CD14-positive monocyte (primary cell): ENCODE measurements around the gene NCOA4. TPM values are rescaled to one million over a fixed set of nuclear protein-coding genes. Genes with fewer than 3 reads are reported as not detected.

Source experiments
- DNase-seq, 3 donors: peaks; one replicate each; pipeline ENCODE4 v3.0.0-alpha.2; 2011 to 2022
- H2AFZ ChIP-seq: 2 replicates; pipeline ENCODE4 v1.6.0; 2012; ENCODE audit warnings: mild to moderate bottlenecking, low read depth, low read length, inconsistent platforms; ENCODE audit not compliant: insufficient read depth, poor library complexity, severe bottlenecking
- H3K27ac ChIP-seq, 2 donors: 1 replicate in 1 of 2; 2 replicates in 1 of 2; pipeline ENCODE4 v1.5.1; 2012 to 2013; ENCODE audit warnings: low read length in 2 of 2, control low read depth in 1 of 2, inconsistent platforms in 1 of 2, low read depth in 1 of 2, mild to moderate bottlenecking in 1 of 2
- H3K27me3 ChIP-seq, 2 donors: one replicate each; pipeline versions ENCODE4 v1.6.0 to v1.6.1; 2011 to 2013; ENCODE audit warnings: low read length in 2 of 2; ENCODE audit not compliant: control insufficient read depth in 2 of 2, insufficient read depth in 2 of 2
- H3K36me3 ChIP-seq, 2 donors: replicated peaks in 1 of 2; 1 replicate in 1 of 2; 2 replicates in 1 of 2; pipeline versions ENCODE4 v1.5.1 to v1.6.1; 2012 to 2013; ENCODE audit warnings: low read length in 2 of 2, control low read depth in 1 of 2, inconsistent platforms in 1 of 2, mild to moderate bottlenecking in 1 of 2; ENCODE audit not compliant: insufficient read depth in 2 of 2, control insufficient read depth in 1 of 2
- H3K4me1 ChIP-seq, 2 donors: 1 replicate in 1 of 2; 2 replicates in 1 of 2; pipeline versions ENCODE4 v1.5.1 to v1.6.1; 2012 to 2013; ENCODE audit warnings: low read length in 2 of 2, control low read depth in 1 of 2, inconsistent platforms in 1 of 2, mild to moderate bottlenecking in 1 of 2, moderate library complexity in 1 of 2; ENCODE audit not compliant: insufficient read depth in 2 of 2, control insufficient read depth in 1 of 2
- H3K4me2 ChIP-seq: replicated peaks from 2 replicates; pipeline ENCODE3; 2012; ENCODE audit warnings: low read length, moderate library complexity, mild to moderate bottlenecking; ENCODE audit not compliant: poor library complexity, severe bottlenecking; ENCODE audit errors: extremely low read depth
- H3K4me3 ChIP-seq, 3 experiments: fragments of 200-600 bp in 1 of 3; sonication (generic) in 1 of 3; replicated peaks in 1 of 3; 1 replicate in 2 of 3; 2 replicates in 1 of 3; pipeline ENCODE4 v1.5.1; 2011 to 2013; ENCODE audit warnings: low read length in 3 of 3, mild to moderate bottlenecking in 3 of 3, control low read depth in 2 of 3, low read depth in 2 of 3, inconsistent platforms in 1 of 3, moderate library complexity in 1 of 3
- H3K79me2 ChIP-seq: 2 replicates; pipeline ENCODE4 v1.6.0; 2012; ENCODE audit warnings: mild to moderate bottlenecking, control low read depth, inconsistent platforms, low read length, moderate library complexity; ENCODE audit not compliant: insufficient read depth
- H3K9ac ChIP-seq: 2 replicates; pipeline ENCODE4 v1.6.0; 2017; ENCODE audit warnings: low read length, mild to moderate bottlenecking; ENCODE audit not compliant: insufficient read depth, poor library complexity, severe bottlenecking
- H3K9me3 ChIP-seq, 2 donors: replicated peaks in 1 of 2; 1 replicate in 1 of 2; 2 replicates in 1 of 2; pipeline versions ENCODE4 v1.5.1 to v1.6.1; 2012 to 2013; ENCODE audit warnings: low read length in 2 of 2, control low read depth in 1 of 2; ENCODE audit not compliant: control insufficient read depth in 1 of 2, insufficient read depth in 1 of 2
- H4K20me1 ChIP-seq: 2 replicates; pipeline ENCODE4 v1.6.0; 2012; ENCODE audit warnings: mild to moderate bottlenecking, low read length, control low read depth, moderate library complexity; ENCODE audit not compliant: insufficient read depth
- H3K27ac Mint-ChIP-seq, 7 donors: one replicate each; pipeline ENCODE4 v1.8.0; 2020; ENCODE audit warnings: mild to moderate bottlenecking in 7 of 7, mixed read lengths in 7 of 7, moderate library complexity in 6 of 7, inconsistent platforms in 2 of 7
- H3K27me3 Mint-ChIP-seq, 3 donors: one replicate each; pipeline ENCODE4 v1.8.0; 2021 to 2022; ENCODE audit warnings: low read depth in 3 of 3, mild to moderate bottlenecking in 3 of 3, mixed read lengths in 3 of 3, moderate library complexity in 3 of 3, inconsistent platforms in 1 of 3
- H3K36me3 Mint-ChIP-seq, 2 donors: one replicate each; pipeline ENCODE4 v1.8.0; 2020; ENCODE audit warnings: mixed read lengths in 2 of 2, inconsistent platforms in 1 of 2, mild to moderate bottlenecking in 1 of 2
- H3K4me1 Mint-ChIP-seq: one replicate; pipeline ENCODE4 v1.8.0; 2020; ENCODE audit warnings: mild to moderate bottlenecking, mixed read lengths
- H3K4me3 Mint-ChIP-seq, 2 donors: one replicate each; pipeline ENCODE4 v1.8.0; 2020; ENCODE audit warnings: mild to moderate bottlenecking in 2 of 2, mixed read lengths in 2 of 2, moderate library complexity in 1 of 2
- H3K9me3 Mint-ChIP-seq, 7 donors: one replicate each; pipeline ENCODE4 v1.8.0; 2020 to 2022; ENCODE audit warnings: mixed read lengths in 7 of 7, mild to moderate bottlenecking in 6 of 7, moderate library complexity in 6 of 7, inconsistent platforms in 2 of 7
- CTCF ChIP-seq: fragments of 200-600 bp; IDR thresholded peaks from one replicate; pipeline ENCODE4 v1.8.0; 2022; ENCODE audit warnings: antibody characterized with exemption, mild to moderate bottlenecking
- WGBS: methylation state at CpG from one replicate; pipeline ENCODE4 v1.1.5; 2013; ENCODE audit warnings: missing lambda C conversion rate; ENCODE audit not compliant: insufficient coverage; 5-methylcytosine and 5-hydroxymethylcytosine counted together
- intact Hi-C, 2 donors: fragments of 100-400 bp; cut with micrococcal nuclease; formaldehyde crosslinking; loops; one replicate each; pipeline versions ENCODE4 v1.15.0 to v1.15.1; 2023
- polyA plus RNA-seq, 3 donors: library from polyadenylated mRNA; depleted of rRNA in 1 of 3; unstranded in 2 of 3; stranded (reverse) in 1 of 3; fragments of 300-500 nt in 2 of 3; fragments of >200 nt in 1 of 3; fragmentation: Illumina TruSeq in 2 of 3; gene quantifications; 1 replicate in 2 of 3; 2 replicates in 1 of 3; pipeline ENCODE4 v1.2.3, GENCODE V29; 2012 to 2021

NCOA4 gene
- polyA plus RNA-seq, 3 donors = 161 to 853 (median 784) TPM

DNA sequence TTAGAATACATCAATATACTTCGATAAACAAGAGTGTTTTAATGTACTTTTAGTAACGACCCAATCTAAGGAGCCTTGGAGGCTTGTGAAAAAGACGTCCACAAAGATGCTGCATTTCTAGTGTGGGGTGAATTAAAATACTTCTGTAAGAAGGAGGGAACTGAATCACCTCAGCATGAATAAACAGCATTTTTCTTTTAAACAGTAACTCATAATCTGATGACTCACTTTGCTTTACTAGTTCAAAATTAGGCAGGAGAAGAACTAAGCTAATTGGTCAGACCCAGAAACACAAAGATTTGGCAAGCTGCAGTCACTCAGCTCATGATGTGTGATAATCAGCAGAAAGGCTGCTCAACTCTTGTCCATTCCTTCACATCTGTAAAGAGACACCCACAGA lies 24.2 kb downstream of the NCOA4 start:
- WGBS = no CpG with 5 or more reads among the region's 3 CpGs
- H3K27ac ChIP-seq = peak overlapping the region in 1 of 2 donors; percentile 65

GRCh38 chr10:46005383-46005782 lies 25.0 kb downstream of the NCOA4 start:
- no peak for DNase-seq
- H3K36me3 ChIP-seq = peaks cover 84 to 100% of the 10 kb centered on the region in 2 donors
- no peak for TF ChIP-seq CTCF
- H3K36me3 Mint-ChIP-seq = peaks cover 71 to 88% of the 10 kb centered on the region in 2 donors
- no peaks in the 10 kb centered on the region for H3K9me3 ChIP-seq
- H3K4me2 ChIP-seq = no peak overlapping the region
- peaks cover 12 to 13% of the 10 kb centered on the region in 2 donors for H3K4me1 ChIP-seq
- H3K27ac Mint-ChIP-seq = no peak overlapping the region
- intact Hi-C loops = no loop called here
- WGBS = no CpG with 5 or more reads among the region's 4 CpGs
- no peaks in the 10 kb centered on the region for H3K27me3 ChIP-seq
- peaks cover 100% of the 10 kb centered on the region for H4K20me1 ChIP-seq
- H3K4me1 Mint-ChIP-seq = peaks cover 20% of the 10 kb centered on the region
- no peaks in the 10 kb centered on the region for H3K27me3 Mint-ChIP-seq
- H3K4me3 ChIP-seq = no peak overlapping the region
- no peaks in the 10 kb centered on the region for H3K9me3 Mint-ChIP-seq
- no peak overlapping the region for H3K4me3 Mint-ChIP-seq
- H3K9ac ChIP-seq = no peak overlapping the region
- peaks cover 65% of the 10 kb centered on the region for H3K79me2 ChIP-seq
- no peak overlapping the region for H2AFZ ChIP-seq
- H3K27ac ChIP-seq = no peak overlapping the region

More for the DNA sequence above, 24.2 kb downstream of the NCOA4 start:
- Mint-ChIP-seq H3K27ac (peak overlapping the region in 1 of 7 donors; percentile 27), H3K36me3 (peaks cover 76 to 95% of the 10 kb centered on the region in 2 donors), H3K4me1 (peaks cover 28% of the 10 kb centered on the region), H3K27me3 (no peaks in the 10 kb centered on the region), H3K9me3 (no peaks in the 10 kb centered on the region), H3K4me3 (no peak overlapping the region)
- no peak overlapping the region for H3K9ac ChIP-seq
- no peak overlapping the region for H2AFZ ChIP-seq
- H3K27me3 ChIP-seq = no peaks in the 10 kb centered on the region
- no peak overlapping the region for H3K4me2 ChIP-seq
- peak in 1 of 3 donors; percentile 21 for DNase-seq
- H3K9me3 ChIP-seq = no peaks in the 10 kb centered on the region
- H3K4me1 ChIP-seq = peaks cover 17 to 18% of the 10 kb centered on the region in 2 donors
- peaks cover 91 to 100% of the 10 kb centered on the region in 2 donors for H3K36me3 ChIP-seq
- intact Hi-C loops = no loop called here
- TF ChIP-seq CTCF = no peak
- H4K20me1 ChIP-seq = peaks cover 100% of the 10 kb centered on the region
- H3K4me3 ChIP-seq = no peak overlapping the region
- H3K79me2 ChIP-seq = peaks cover 71% of the 10 kb centered on the region
